GM19468 (cell line): ENCODE results near the gene TPT1.
"Not testable (repeated sequence)": the region's sequence is repeated elsewhere in the genome, so short reads cannot be mapped to it uniquely, and the experiment has no call there.

ENCODE experiments used
- ATAC-seq: cut with Tn5 transposase; IDR thresholded peaks from one replicate; pipeline ENCODE4 v1.9.1; 2021; ENCODE audit warnings: mild to moderate bottlenecking, moderate library complexity, moderate number of reproducible peaks; ENCODE audit not compliant: unreplicated experiment; ENCODE audit errors: extremely low read depth

TPT1 gene

DNA sequence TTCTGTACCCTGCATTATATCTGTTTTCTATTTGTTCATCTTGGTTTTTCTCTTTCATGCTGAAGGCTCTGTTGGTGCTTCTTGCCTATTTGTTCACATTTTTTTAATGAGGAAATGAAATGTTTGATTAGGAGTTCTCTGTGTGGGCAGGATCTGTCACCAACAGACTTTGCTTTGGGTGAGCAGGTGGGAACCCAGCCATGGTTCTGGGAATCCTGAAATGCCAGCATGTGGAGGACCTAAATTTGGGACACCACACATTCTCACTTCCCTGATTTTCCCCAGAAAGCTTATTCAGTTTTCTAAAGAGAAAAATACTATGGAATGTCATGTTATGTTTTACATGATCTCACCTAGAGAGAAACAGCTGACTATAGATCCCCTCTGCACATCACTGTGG is 34.0 kb downstream of the TPT1 start:
- no peak for ATAC-seq

DNA sequence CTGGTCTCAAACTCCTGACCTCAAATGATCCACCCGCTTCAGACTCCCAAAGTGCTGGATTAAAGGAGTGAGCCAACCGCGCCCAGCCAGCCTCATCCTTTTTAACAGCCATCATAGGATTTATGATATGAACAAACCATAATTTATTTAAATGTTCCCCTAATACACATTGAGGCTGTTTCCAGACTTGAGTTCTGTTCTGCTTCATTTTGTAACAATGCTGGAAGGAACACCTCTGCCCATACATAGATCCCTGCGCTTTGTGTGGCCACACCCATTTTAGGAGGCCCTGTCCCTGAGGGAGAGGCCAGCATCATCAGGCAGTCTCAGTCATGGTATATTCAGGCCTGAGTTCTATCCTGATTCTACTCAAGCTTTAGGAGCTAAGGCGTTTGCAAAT is 35.9 kb downstream of the TPT1 start:
- ATAC-seq, result no peak

DNA sequence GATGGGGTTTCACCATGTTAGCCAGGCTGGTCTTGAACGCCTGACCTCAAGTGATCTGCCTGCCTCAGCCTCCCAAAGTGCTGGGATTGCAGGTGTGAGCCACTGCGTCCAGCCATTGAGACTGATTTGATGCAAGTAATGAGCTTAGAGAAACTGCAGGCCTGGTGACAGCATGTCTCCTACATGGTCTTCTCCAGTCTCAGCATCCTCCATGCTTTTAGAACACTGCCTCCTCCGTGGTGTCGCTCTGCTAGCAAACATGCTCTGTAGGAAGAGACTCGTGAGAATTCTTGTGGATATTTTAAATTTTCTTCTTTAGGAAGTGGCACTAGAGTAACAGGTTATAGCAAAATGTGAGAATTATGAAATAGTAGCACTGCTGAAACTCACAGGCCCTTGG is 37.1 kb downstream of the TPT1 start:
- no peak for ATAC-seq

DNA sequence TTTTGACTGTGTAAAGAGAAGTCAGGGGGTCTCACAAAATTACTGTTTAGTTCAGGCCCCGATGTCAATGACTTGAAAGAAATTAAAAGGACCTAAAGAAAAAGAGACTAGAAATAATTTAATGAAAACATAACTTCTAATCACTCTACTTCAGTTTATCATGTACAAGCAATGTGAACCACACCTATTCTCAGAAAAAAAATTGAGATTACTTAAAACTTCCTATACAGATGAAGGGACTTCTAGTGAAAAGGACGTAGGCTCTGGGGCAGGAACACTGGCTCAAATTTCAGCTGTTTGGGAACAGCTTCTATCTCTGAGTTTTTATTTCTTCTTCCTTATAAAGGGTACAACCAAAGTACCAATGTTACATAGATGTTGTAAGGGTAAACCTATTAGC is 38.0 kb downstream of the TPT1 start:
- ATAC-seq, result no peak

DNA sequence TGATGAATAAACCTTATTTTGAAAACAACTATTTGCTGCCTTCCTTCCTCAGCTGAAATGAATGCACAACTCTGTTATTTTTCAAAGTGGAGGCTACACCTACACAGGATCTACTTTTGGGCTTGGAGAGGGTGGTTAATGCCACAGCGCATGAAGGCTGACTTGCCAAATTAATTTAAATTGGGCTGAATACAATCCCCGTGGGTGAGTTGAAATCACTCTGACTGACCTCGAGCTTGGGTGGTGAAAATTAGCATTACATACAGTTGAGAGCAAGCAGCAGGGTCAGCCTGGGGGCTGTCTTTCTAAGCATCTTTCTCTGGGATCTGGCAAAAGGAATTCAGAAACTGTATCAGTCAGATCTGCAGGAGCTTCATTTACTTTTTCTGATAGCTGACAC is 38.5 kb downstream of the TPT1 start:
- ATAC-seq, result no peak

DNA sequence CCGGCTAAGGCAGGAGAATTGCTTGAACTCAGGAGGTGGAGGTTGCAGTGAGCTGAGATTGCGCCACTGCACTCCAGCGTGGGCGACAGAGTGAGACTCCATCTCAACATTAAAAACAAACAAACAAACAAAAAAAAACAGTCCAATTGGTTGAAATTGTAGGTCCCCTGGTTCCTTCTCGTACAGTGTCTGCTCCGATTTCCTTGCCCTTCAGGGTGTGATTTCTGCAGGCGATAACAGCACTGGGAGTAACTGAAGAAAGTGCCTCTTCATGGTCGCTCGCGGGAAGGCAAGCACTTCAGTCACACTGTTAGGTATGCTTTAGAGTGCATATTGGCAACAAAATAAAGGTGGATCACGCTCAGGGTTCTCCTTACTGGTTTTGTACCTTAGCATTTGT is 39.7 kb downstream of the TPT1 start:
- no peak for ATAC-seq

DNA sequence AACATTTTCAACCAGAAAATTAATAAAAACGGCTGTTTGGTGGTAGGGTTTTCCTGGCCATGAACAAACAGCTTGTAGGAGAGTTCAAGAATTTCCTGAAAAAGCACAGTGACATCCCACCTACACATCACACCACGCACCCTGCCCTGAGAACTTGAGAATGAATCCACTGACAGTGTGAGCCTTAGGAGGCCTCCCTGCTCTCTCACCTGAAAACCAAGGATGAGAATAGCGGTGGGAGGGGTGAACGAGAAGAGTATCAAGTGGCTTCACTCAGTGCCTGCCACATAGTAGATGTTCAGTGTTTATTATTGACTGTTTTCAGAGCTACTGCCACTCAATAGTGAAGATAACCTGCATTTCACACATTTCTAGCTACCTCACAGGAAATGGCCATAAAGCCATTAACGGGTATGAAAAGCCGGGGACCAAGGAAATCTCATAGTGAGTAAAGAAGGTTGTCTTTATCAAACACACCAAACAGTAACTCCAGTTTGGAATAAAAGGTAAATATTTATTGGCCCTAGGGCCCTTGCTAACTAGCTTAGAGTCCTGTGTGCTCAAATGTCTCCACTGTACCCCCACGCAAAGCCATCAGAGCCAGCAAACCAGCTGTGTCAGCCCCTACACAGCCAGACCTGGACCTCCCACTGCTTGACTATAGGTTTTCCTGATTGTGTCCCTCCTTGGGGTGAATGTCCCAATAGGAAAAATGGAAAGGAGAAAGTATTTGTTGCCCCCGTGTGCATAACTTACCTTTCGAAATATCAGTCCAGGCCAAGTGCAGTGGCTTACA is 40.6 kb downstream of the TPT1 start:
- no peak for ATAC-seq

DNA sequence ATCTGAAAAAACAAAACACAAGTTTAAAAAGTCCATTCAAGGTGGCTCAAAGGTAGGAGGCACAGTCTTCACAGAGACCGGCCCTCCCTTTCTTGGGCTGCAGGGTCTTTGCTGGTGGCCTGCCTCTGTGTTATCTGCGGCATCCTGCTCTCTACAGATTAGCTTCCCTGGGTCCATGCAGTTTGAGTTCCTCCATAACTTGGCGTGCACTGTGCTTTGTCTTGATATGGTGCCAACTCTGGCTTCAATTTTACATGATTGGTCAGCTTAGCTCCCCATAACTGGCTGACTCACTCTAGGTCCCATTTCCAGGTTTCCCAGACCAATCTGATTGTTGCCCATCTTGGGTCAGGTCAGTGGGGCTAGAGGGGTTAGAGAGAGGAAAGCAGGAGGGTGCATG is 41.8 kb downstream of the TPT1 start:
- ATAC-seq, result no peak

DNA sequence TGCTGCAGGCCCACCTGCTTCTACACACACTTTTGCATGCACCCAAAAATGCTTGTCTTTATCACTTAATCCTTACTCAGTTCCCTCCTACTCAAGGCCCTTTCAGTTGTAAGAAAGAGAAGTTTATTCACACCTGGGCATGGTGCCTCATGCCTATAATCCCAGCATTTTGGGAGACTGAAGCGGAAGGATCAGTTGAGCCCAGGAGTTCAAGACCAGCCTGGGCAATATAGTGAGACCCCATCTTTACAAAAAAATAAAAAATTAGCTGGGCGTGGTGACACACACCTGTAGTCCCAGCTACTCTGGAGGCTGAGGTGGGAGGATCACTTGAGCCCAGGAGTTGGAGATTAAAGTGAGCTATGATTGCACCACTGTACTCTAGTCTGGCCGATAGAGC is 42.4 kb downstream of the TPT1 start:
- ATAC-seq, result not testable (repeated sequence)

DNA sequence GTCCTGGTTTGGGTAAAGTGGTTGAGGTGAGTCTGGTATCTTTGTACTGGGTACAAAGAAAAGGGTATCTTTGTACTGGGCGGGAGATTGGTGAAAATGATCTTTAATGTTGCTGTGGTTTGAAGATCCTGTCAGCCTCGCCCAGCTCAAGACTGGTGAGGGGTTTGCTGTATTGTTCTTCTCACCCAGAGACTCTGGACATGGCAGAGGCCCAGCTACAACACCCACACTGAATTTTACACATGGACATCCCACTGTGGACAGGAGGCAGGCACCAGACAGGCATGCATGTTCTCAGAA is 42.8 kb downstream of the TPT1 start:
- ATAC-seq, result no peak

DNA sequence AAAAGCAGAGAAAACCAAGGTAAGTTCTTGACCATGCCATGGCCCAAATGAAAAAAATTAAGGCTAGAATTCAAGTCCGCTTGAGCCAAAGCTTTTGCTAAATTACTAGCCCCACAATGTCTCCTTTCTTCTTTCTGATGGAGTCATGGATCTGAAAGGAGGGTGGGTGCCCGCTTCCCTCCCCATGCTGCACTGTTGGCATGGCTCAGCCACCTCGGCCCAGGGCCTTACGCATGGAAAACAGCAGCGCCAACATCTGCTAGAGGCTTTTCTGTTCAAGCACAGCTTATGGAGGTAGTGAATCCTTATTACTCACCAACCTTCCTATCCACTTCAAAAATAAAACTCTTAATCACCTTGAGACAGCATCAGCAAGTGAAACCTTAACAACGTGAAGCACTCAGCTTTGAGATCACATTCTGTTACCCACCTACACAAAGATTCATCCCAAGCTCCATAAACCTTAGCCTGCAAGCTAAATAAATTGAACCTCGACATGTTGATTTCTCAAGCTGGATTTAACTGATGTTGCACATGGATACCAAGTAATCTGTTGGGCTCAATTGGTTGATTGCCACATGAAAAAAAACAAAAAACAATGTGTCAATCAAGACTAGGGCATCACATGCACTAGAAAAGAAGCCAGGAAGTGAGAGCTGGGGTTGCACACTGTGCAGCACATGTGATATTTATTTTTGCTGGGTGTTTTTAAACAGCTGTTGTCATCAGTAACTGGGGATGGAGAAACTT is 43.4 kb downstream of the TPT1 start:
- no peak for ATAC-seq

DNA sequence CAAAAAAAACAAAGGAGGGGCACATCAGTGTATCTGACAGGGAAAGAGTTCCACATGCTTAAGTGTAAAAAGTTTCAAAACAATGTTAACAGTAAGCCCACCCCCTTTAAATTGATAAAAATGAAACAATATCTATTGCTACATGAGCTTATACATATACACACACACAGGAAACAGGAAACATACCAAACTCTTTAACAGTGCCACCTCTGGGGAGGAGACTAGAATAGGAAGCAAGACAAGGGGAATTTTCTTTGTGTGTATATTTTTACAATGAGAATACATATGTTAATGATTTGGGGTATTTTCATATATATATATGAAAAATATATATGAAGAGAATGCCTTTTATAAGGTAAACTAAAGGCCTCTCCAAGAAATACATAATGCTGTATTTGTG is 44.7 kb downstream of the TPT1 start:
- ATAC-seq, result no peak

DNA sequence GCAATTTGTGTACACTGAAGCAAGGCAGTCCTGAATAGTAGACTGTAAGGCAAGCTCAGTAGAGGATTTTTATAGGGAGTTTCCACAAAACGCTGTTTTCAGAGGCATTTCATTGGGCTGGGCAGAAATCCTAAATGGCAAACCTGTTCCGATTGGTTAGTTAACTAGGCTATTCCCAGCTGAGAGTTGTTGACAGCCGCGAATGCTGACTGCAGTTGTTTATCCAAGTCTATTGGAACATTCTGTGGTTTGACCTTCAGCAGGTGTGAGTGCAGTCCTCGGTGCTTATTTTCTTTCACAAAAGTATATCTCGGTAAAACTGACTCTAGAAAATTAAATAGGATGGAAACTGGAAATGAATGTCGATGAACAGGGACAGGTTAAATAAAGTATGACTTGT is 45.4 kb downstream of the TPT1 start:
- no peak for ATAC-seq

DNA sequence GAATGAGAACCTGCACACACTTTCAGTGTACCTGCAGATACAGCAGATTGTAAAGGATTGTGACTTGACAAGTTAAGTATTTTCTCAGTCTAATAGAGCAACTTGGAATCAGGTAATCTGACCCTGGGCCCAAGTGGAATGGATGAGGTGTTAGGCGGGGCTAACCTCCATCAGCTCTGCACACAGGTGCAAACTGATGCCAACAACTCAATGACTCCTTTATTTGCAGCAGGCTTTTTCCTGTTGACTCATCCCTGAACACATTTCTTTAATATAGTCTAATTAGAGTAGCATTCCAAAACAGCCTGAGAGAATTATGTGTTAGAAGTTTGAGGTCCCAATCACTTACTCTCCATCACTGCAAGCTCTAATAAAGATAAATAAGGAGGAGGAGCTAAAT is 48.8 kb downstream of the TPT1 start:
- no peak for ATAC-seq

DNA sequence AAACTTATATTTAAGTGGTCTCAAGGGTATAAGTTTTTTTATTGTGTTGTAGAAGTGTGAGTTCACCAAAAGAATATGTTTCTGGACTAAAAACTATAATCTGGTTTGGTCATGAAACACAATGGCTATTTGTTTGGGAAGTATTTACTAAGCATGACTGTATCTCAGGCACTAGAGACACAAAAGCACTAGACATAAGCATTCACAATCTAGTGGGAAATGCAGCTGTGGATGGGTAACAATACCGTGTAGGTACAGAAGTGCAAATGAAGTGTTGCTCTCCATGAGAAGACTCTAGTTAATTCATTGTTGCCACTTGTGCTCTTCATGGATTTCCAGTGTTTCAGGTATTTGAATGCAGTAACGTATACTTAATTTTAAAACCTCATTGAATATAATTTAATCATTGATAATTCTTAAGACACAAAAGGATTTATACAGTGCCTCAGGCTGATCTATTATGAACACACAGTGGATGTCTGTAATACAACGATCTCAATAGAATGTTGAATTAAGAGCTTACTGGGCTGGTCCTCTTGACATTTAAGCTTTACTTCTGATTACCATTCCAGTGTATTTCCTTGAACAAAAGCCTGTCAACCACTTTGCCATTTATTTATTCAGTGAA is 50.9 kb downstream of the TPT1 start:
- ATAC-seq, result no peak
